CD4-positive, alpha-beta T cell treated with Interleukin-17A for 4 hours (primary cell): ENCODE data around the gene EPB41L1.
"Not testable (repeated sequence)": the region's sequence is repeated elsewhere in the genome, so short reads cannot be mapped to it uniquely, and the experiment has no call there.

Experiments used
- DNase-seq: peaks from one replicate; pipeline ENCODE4 v3.0.0-alpha.2; 2020; ENCODE audit warnings: mixed read lengths

The EPB41L1 gene

DNA sequence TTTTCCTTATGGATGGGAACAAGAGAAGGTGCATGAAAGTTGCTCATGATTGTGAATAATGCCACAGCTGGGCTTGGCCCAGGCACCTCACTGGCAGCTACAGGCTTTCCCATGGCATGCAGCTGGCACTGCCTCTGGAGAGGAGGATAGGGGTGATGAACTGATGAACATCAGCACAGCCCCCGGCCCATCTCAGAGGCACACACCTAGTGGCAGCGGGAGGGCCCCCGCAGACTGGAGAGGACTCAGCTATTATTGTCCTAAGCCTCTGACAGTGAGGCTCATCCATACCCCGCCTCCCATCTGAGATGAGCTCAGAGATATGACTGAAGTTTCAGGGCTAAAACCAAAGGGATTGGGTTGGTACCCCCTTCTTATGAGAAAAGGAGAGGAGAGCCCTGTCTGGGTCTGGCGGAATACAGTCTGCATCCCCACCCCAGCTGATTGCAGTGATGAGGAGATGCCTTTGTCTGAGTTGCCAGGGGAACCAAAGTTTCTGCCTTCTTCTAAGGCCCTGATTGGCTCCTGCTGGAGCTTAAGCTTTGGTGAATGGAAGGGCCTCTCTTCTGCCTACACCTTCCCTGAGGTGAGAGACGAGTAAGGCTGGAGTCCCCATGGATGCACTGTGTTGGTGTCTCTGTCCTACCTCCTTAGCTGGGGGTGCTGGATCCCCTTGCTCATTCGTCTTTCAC lies 27.6 kb upstream of the EPB41L1 start:
- DNase-seq, result no peak

GRCh38 chr20:36128463-36129159 lies 25.9 kb upstream of the EPB41L1 start:
- DNase-seq, result no peak

DNA sequence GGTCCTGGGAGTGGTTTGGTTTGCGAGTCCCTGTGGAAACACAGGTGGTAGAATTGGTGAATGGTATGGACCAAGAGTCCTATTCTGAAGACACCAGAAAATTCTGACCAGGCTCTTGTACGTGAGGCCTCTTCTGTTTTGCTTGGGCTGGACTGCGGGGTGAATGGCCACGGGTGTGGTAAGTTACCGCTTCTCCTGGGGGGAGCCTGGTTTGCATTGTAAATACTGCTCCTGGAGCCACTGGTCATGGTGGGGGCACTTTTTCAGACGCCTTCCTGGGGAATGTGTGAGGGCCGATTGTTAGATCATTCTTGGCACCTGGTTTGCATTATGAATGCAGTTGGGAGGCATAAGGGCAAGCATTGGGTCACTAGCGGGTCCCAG lies 25.4 kb upstream of the EPB41L1 start:
- no peak for DNase-seq

GRCh38 chr20:36130390-36130789 lies 24.1 kb upstream of the EPB41L1 start:
- DNase-seq, result no peak

GRCh38 chr20:36132802-36133211 lies 21.7 kb upstream of the EPB41L1 start:
- no peak for DNase-seq

- no peak for DNase-seq
Observed at GRCh38 chr20:36133821-36134220, 20.7 kb upstream of the EPB41L1 start.

DNA sequence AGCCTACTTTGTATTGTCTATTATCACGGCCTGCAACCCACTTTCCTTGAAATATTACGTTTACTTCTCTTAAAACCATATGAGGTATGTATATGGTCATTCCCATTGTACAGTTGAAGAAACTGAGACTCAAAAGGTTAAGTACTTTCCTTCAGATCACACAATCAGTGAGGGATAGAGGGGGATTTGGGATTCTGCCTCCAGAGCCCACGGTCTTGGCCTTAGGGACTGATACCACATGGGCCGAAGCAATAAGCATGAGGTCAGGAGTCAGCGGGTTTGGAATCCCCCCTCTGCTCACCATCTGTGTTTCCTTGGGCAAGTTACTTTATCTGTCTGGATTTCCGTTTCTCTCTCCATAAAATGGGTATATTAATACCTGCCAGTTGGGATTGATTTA lies 19.4 kb upstream of the EPB41L1 start:
- DNase-seq, result no peak

DNA sequence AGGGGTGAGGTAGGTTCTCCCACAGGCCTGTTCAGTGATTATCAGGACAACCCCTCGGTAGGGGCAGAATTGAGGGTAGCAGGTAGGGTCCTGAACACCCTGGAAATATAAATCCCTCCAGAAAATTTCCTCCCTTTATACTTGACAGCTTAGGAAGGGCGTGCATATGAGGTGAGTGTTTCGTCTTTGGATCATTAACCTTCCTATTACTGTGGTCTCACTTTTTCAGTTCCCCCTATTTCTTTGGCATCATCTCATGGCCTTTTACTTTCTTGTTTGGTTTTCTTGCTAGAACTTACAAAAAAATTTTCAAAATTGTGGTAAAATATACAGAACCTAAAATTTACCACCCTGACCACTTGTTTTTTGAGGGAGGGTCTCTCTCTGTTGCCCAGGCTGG lies 18.7 kb upstream of the EPB41L1 start:
- no peak for DNase-seq

DNA sequence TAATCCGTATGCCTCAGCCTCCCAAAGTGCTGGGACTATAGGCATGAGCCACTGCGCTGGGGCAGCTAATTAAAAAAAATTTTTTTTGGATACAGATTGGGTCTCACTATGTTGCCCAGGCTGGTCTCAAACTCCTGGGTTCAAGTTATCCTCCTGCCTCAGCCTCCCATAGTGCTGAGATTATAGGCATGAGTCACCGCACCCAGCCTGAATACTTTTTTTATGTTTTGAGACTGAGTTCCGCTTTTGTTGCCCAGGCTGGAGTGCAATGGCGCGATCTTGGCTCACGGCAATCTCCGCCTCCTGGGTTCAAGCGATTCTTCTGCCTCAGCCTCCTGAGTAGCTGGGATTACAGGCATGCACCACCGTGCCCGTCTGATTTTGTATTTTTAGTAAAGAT lies 17.2 kb upstream of the EPB41L1 start:
- DNase-seq, result not testable (repeated sequence)

GRCh38 chr20:36141310-36141709 lies 13.2 kb upstream of the EPB41L1 start:
- DNase-seq, result no peak

- DNase-seq, result no peak
Observed at GRCh38 chr20:36144336-36144735, 10.2 kb upstream of the EPB41L1 start.

DNA sequence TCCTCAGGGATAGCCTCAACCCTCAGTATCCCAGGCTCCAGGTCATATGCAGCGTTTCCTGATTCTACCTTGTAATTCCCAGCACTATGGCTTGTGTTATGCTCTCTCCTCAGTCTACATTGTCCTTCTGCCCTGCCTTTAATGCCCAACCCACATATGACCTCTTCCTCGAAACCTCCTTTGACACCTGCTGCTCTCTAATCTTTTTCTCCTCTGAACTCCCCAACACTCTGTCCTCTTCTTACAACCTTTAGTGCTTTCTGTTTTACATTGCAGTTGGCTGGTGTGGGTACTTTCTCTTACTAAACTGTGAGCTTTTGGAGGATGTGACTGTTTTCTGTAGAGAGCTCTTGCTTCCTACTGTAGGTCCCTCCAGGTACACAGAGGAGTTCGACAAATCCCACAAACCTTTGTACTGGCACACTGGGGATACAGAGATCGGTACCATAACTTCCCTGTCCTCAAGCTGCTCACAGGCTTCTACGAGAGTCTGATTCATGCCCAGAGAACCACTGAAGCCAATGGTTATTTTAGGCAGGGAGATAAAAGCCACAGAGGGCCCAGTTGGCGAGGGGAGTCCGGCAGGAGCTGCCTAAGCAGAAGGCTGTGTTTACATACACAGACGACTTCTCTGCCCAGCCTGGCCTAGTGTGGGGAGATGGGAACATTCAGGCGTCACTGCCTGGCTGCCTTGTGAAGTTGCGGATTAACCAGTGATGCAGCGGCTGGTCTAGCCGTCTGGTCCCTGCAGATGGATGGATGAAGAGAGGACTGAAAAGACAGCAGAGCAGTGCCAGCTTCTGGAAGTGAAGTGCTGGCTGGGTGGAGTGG lies 8.4 kb upstream of the EPB41L1 start:
- DNase-seq, result no peak

DNA sequence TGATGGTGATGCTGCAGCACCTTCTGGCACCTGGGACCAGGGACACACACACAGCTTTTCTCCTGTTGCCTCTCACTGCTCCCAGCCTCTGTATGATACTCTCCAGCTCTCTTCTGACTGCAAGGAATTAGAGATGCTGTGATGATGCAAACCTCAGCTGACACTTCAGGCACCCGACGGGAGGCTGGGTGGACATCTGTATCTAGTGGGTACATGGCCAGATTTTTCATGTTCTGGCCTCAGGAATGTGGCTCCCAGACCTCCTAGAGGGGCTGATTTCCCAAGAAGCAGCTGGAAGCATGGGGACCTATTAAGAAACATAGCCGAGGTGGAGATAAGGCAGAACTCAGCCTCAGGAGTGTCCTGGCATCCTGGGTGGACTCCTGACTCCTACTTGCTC lies 6.8 kb upstream of the EPB41L1 start:
- DNase-seq, result no peak

DNA sequence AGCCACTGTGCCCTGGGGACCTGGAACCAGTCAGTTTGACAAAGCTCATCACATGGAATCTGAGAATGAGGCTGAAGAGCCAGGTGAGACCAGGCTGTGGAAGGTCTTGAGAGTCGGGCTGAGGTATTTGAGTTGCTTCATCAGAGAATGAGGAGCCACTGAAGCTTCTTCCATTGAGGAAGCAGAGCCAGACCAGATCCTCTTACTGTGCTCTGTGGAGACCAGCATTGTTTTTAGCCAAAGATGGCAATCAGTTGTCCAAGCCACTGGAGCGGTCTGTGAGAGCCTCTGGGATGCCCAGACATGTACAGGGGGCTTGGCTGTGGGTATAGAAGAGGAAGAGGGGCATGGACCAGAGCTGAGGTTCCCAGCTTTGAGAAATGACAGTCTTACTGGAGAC lies 6.1 kb upstream of the EPB41L1 start:
- DNase-seq, result no peak

DNA sequence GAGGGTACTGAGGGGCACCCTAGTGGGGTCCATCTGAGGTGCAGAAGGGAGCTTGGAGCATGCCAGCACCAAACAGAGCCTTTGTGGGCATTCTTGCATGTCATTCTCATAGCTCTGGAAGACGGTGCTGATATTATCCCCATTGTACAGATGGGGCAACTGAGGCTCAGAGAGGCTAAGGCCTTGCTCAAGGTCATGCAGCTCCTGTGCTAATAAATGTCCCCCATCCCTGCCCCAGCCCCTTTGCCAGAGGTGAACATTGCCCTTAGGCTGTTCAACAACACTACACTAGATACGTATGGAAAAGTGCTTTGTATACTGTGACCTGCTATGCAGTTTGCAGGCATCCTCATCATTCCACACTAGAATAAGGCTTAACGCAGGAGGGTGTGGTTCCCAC lies 5.5 kb upstream of the EPB41L1 start:
- no peak for DNase-seq

- no peak for DNase-seq
Observed at GRCh38 chr20:36149469-36149868, 5.1 kb upstream of the EPB41L1 start.

DNA sequence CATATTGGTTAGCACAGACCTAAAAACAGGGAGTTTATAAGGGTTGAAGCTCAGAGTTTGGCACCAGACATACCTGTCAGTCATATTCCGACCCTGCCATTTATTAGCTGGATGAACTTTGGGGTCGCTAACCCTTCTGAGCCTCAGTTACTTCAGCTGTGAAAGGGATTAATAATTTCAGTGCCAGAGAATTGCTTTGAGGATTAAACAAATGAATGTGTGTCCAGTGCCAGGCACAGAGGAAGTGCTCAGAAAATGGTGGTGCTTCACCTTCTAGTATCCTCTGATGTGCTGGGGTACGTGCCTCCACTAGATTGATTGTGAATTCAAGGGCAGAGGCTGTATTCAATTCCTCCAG lies 4.1 kb upstream of the EPB41L1 start:
- no peak for DNase-seq

DNA sequence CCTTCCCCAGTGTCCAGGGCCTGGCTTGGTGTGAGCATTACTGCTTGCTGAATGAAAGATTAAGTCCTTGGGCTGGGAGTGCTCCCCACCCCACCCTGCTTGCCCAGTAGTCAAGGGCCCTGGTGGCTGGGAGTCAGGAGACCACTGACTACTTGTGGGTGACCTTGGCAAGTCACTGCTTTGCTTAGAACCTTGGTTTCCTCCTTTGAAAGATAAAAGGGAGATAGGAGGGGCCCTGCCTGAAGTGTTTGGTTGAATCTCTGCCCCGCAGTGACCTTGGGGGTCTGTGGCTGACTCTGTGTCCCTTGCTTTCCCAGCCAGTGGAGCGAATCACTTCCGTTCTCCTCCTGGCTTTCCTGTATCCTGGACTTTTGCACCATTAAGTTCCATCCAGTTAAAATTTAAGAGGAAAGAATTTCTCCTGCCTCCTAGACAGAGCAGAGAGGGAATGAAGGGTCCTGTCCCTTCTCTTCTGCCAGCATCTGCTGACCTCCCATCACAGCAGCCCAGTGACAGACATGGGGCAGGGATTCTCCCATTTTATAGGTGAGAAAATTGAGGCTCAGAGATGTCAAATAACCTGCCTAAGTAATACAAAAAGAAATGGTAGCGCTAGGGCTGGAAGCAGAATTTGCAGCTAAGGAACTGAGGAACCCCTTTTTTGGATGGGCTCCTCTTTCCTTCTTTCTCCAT lies 3.5 kb upstream of the EPB41L1 start:
- DNase-seq, result no peak

GRCh38 chr20:36152261-36152660 lies 2.3 kb upstream of the EPB41L1 start:
- no peak for DNase-seq

DNA sequence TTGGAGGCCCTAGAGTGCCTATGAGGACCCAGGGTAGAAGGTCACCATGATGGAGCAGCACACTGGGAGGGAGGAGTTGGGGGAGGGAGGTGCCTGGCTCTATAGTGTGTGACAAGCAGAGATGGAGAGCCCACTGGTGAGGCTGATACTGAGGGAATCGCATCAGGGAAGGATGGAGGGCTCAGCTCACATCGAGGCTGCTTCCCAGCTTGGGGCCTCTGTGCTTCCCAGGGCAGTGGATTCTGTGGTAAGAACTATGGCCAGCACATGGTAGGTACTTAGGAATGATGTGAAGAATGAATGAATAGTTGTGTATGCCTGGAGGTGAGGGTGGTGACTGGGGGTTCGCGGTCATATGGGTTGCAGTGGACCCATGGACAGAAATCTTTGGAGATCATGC lies 1.3 kb upstream of the EPB41L1 start:
- no peak for DNase-seq

DNA sequence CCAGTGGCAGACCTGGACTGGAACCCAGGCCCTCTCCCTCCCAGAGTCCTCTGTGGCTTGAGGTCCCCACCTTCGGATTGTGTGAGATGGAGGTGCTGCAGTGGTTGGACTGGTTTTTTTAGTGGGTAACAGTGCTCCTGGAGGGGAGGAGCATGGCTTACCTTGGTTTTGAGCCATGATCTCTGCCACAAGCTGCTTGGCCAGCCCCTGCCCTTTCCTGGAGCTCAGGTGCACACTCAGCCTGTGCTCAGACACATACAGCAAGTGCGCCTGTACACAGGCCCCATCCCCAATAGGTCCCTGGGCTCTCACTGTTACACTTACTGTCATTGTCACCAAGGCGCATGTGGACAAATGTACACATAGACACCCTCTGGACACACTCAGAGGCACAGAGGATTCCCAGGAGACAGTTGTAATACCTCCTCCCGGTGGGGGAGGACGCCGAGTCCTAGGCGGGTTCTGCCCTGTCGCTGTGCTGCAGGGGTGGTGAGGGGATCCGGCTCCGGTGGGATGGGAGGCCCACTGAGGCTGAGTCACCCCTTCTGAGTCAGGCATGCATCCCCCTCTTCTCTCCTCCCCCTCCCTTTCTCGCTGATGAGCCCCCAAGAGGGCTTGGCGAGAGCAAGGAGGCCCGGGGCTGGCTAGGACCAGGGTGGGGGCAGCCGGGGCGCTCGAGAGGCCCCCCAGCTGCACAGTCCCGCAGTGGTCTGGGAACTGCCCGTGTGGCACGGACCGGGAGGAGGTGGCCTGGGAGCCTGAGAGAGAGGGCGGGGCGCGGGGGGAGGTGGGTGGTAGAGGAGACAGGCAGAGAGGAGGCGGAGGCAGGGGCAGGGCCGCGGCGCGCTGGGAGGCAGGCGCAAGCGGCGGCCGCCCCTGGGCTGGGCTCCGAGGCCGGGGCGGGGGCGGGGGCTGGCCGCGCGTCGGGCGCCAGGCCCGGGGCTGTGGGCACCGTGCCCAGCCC lies 522 bp upstream of the EPB41L1 start:
- DNase-seq, result peak; percentile 55

- DNase-seq, result no peak
Observed at GRCh38 chr20:36155629-36155971, 1.1 kb downstream of the EPB41L1 start.
